K562 (cell line): ENCODE measurements around the gene ASIP. TPM values are rescaled to one million over a fixed set of nuclear protein-coding genes. Genes with fewer than 3 reads are reported as not detected.

Source experiments
- CUX1 ChIP-seq: fragments of 200-800 bp; sonication (Bioruptor generic); IDR thresholded peaks from 2 replicates; pipeline ENCODE4 v1.6.1; 2016; ENCODE audit warnings: missing genetic modification characterization, missing compliant biosample characterization
- GATAD2A ChIP-seq: fragments of 450-650 bp; IDR thresholded peaks from 2 replicates; pipeline ENCODE4 v1.6.1; 2017
- MBD1 ChIP-seq: fragments of 250-450 bp; sonication (Bioruptor Pico); IDR thresholded peaks from 2 replicates; pipeline ENCODE4 v1.8.0; 2022; ENCODE audit warnings: inconsistent platforms
- NFIX ChIP-seq: fragments of 250-450 bp; sonication (Bioruptor Pico); IDR thresholded peaks from 2 replicates; pipeline ENCODE4 v1.4.0; 2020; ENCODE audit warnings: low read depth, mild to moderate bottlenecking, moderate library complexity
- RBM22 ChIP-seq: fragments of 200-400 bp; formaldehyde crosslinking; IDR thresholded peaks from 2 replicates; pipeline ENCODE4 v1.6.1; 2018; ENCODE audit warnings: low read length, low read depth; ENCODE audit not compliant: poor library complexity, severe bottlenecking
- YY1 ChIP-seq, 3 experiments: IDR thresholded peaks; 2 replicates each; pipeline ENCODE4 v1.6.1; 2011; ENCODE audit warnings: low read length in 2 of 3, mild to moderate bottlenecking in 2 of 3, moderate library complexity in 2 of 3, borderline replicate concordance in 1 of 3, control low read depth in 1 of 3, low read depth in 1 of 3; ENCODE audit not compliant: insufficient read depth in 3 of 3, insufficient replicate concordance in 2 of 3, control insufficient read depth in 1 of 3, insufficient read length in 1 of 3; ENCODE audit errors: extremely low read depth in 1 of 3
- ZBTB1 ChIP-seq: sonication (generic); formaldehyde crosslinking; IDR thresholded peaks from 2 replicates; pipeline ENCODE4 v1.8.1; 2023; ENCODE audit warnings: missing genetic modification reagents, low read depth, mild to moderate bottlenecking, borderline replicate concordance
- ZBTB5 ChIP-seq: fragments of 450-650 bp; IDR thresholded peaks from 2 replicates; pipeline ENCODE4 v1.6.1; 2017; ENCODE audit warnings: antibody characterized with exemption
- polyA plus RNA-seq, 8 experiments: library from polyadenylated mRNA; depleted of rRNA in 4 of 8; stranded (reverse) in 5 of 8; unstranded in 3 of 8; fragments of >200 nt; fragmentation: Nextera tagmentation in 2 of 8; fragmentation: Illumina TruSeq in 1 of 8; extraction: Ambion mirVana in 2 of 8; extraction: Trizol in 1 of 8; gene quantifications; 2 replicates each; pipeline versions ENCODE4 v1.2.1 to v1.2.3, GENCODE V29; 2011 to 2014; ENCODE audit warnings: inconsistent platforms in 1 of 8, missing spikeins in 1 of 8
- total RNA-seq, 7 experiments: library from RNA; depleted of rRNA in 6 of 7; stranded (reverse); fragments of >200 nt in 6 of 7; fragmentation: Illumina TruSeq in 2 of 7; extraction: Trizol in 2 of 7; gene quantifications; 2 replicates each; pipeline versions ENCODE4 v1.2.1 to v1.2.3, GENCODE V29; 2011 to 2021; ENCODE audit warnings: low replicate concordance in 1 of 7
- TF ChIP-seq, protein P1 (sequence below), 3 experiments: fragments of 200-800 bp in 1 of 3; fragments of 250-450 bp in 1 of 3; fragments of 450-650 bp in 1 of 3; sonication (Bioruptor Pico) in 1 of 3; sonication (Bioruptor generic) in 1 of 3; formaldehyde crosslinking in 1 of 3; IDR thresholded peaks; 2 replicates each; pipeline versions ENCODE4 v1.6.1 to v1.8.0; 2016 to 2022; ENCODE audit warnings: mild to moderate bottlenecking in 2 of 3, missing genetic modification characterization in 2 of 3, missing compliant biosample characterization in 1 of 3, moderate library complexity in 1 of 3
- TF ChIP-seq, protein P2 (sequence below), 2 experiments: fragments of 250-450 bp in 1 of 2; fragments of 450-650 bp in 1 of 2; sonication (Bioruptor Pico) in 1 of 2; IDR thresholded peaks; 2 replicates each; pipeline versions ENCODE4 v1.6.1 to v1.8.0; 2016 to 2021; ENCODE audit warnings: mild to moderate bottlenecking in 2 of 2, moderate library complexity in 2 of 2, missing compliant biosample characterization in 1 of 2, missing genetic modification characterization in 1 of 2

ASIP gene
- total and polyA plus RNA-seq, 9 of the 15 experiments (the other 6 are each of a cell fraction or from before 2014, with no cell fraction given): not detected

- TF ChIP-seq YY1 (IDR thresholded peaks at IDR 0.05; ENCODE audit: borderline replicate concordance in 1 of 3, control insufficient read depth in 1 of 3, extremely low read depth in 1 of 3, insufficient read depth in 3 of 3, insufficient read length in 1 of 3, insufficient replicate concordance in 2 of 3, low read depth in 1 of 3, low read length in 2 of 3): peak; percentile 53 to 89 (median 85)
- no peak for TF ChIP-seq GATAD2A
- no peak; the same call in 1 of the 2 replicates for TF ChIP-seq ZBTB1
- TF ChIP-seq, protein P1, sequence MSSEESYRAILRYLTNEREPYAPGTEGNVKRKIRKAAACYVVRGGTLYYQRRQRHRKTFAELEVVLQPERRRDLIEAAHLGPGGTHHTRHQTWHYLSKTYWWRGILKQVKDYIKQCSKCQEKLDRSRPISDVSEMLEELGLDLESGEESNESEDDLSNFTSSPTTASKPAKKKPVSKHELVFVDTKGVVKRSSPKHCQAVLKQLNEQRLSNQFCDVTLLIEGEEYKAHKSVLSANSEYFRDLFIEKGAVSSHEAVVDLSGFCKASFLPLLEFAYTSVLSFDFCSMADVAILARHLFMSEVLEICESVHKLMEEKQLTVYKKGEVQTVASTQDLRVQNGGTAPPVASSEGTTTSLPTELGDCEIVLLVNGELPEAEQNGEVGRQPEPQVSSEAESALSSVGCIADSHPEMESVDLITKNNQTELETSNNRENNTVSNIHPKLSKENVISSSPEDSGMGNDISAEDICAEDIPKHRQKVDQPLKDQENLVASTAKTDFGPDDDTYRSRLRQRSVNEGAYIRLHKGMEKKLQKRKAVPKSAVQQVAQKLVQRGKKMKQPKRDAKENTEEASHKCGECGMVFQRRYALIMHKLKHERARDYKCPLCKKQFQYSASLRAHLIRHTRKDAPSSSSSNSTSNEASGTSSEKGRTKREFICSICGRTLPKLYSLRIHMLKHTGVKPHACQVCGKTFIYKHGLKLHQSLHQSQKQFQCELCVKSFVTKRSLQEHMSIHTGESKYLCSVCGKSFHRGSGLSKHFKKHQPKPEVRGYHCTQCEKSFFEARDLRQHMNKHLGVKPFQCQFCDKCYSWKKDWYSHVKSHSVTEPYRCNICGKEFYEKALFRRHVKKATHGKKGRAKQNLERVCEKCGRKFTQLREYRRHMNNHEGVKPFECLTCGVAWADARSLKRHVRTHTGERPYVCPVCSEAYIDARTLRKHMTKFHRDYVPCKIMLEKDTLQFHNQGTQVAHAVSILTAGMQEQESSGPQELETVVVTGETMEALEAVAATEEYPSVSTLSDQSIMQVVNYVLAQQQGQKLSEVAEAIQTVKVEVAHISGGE (CRISPR knock-in tag; IDR thresholded peaks at IDR 0.05): peak in 1 of 3 experiments; percentile 78; a peak in 2 of 6 replicates
- no peak for TF ChIP-seq CUX1
- no peak for TF ChIP-seq MBD1 (CRISPR knock-in tag)
- TF ChIP-seq, protein P2, sequence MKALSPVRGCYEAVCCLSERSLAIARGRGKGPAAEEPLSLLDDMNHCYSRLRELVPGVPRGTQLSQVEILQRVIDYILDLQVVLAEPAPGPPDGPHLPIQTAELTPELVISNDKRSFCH (CRISPR knock-in tag; IDR thresholded peaks at IDR 0.05): no peak
- TF ChIP-seq, protein P2 (tag; IDR thresholded peaks at IDR 0.05): peak; percentile 47; the same call in 1 of the 2 replicates
- no peak for TF ChIP-seq NFIX (CRISPR knock-in tag)
- TF ChIP-seq RBM22: no peak
- TF ChIP-seq ZBTB5: no peak
Observed at GRCh38 chr20:34302723-34303533, 61.7 kb downstream of the ASIP start, which contains the start of gene AHCY (continued).
